DMS153 treated with DMSO at 0.1 percent for 48 hours (cell line): ENCODE data around the gene VPS13A.
"Not testable (repeated sequence)": the region's sequence is repeated elsewhere in the genome, so short reads cannot be mapped to it uniquely, and the experiment has no call there.

ENCODE experiments used
- DNase-seq: peaks from one replicate; lab custom pipeline; 2025; ENCODE audit not compliant: unreplicated experiment; lab: John Stamatoyannopoulos, UW

Gene VPS13A

DNA sequence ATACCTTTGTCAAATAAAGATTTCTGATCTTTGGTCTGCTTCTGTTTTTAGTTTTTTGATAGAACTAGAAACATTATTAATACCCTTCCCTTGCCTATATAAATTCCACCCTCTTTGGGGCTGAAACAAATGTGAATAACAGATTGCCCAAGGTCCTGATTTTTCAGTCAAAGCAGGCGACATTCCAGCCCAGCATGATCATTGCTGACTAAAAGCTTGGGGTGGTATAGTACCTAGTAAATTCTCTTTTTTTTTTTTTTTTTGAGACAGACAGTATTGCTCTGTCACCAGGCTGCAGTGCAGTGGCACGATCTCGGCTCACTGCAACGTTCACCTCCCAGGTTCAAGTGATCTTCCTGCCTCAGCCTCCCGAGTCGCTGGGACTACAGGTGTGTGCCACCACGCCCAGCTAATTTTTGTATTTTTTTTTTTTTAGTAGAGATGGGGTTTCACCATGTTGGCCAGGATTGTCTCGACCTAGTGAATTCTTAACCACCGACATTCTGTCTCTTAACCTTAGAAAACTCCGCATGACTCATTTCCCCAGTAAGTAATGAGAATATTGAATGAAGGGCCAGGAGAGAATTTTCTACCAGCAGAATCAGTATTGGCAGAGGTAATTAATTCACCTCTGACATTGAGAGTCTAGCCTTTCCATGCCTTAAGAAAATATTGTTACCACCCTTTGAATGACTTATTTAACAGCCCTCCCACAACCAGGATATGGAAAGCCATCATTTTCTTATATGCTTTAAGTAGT is 244.4 kb downstream of the VPS13A start:
- DNase-seq, result no peak

DNA sequence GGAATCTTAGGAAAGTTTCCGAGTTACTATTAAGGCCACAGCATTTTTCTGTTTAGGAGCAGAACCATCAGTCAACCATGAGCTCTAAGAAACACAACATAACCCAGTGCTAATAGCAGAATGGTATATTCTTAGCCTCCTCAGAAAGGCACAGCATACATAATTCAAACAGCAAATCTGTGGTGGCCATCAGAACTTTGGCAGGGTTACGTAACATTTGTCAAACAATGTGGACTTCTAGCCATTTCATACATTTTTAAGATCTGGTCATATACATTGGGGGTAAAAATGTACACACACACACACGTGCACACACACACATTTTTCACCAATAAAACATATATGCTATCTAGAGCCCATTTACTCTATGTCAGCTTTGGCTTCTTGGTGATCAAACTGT is 245.6 kb downstream of the VPS13A start:
- no peak for DNase-seq

DNA sequence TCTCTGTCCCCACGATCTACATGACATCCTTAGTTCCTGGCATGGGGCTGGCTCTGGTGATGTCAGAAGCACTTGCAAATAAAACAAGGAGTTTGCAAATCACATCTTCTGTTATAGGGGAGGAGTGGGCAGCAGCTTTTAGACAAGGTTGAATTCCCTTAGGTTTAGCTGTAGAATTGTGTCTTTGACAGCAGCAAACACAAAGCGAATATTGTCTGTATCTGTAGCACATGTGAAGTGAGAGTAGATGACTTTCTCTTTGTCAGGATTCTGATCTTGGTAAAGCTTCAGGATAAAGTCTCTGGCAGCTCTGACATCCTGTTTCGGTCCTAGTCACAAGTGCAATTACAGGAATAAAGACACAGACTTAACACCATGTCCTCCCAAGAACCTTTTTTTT is 246.5 kb downstream of the VPS13A start:
- DNase-seq, result no peak

DNA sequence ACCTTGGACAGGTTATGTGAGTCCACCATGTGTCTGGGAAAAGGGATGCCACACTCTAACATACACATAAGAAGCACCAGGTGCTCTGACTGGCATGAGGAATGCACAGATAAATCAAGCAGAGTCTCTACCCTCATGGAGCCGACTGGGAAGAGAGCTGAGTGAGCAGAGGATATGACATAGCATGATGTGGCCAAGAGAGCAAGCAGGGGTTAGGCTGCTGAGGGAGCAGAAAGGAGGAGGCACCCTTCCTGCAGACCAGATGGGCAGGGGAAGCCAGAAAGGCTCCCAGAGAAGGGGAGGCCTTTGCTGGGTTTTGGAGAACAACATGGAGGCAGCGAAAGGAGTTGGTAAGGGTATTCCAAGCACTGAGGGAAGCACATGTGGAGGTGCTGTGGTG is 247.7 kb downstream of the VPS13A start:
- DNase-seq, result no peak

DNA sequence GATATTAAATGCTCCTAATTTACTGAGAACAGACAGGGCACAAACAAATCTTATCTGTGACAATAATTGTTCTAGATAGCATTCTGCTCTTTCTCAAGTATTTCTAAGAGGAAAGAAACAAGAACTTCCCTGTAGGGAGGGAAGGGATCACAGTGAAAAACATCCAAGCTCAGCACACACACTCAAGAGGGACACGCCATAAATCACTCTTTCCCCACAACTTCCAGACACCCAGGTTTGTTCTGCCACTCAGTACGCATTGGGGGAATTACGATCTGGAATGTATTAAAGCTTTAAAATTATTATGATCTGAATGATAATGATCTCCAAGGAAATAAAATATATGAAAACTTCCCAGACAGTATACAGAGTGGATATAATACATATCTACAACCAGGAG is 249.4 kb downstream of the VPS13A start:
- no peak for DNase-seq

DNA sequence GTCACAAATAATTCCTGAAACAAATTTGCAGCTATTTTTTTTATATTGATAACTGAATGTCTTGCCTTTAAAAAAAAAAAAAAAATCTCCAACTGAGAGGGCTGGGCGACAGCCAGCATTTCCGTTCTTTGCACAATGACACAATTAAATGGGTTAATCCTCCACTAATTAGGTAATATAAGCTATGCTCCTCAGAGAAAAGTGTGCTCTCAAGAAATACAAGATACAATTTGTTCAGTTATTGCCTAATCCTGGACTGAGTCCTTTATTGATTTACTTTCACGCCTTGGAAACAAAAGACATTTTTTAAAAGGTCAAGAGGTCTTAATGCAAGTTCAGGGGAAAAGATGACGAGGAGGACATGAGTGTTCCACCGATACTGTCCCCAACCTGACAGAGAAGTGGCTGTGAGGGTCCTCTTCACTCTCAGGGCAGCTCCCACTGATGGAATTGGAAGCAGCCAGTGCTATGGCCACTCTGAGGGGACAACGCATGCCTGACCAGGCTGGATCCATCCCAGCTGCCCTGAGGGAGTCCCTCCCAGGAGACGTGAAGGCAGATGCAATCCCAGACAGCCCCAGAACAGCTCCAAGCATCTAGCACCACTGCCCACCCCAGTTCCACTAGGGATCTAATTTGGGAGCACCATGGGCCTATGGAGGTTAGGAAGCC is 250.1 kb downstream of the VPS13A start:
- no peak for DNase-seq

DNA sequence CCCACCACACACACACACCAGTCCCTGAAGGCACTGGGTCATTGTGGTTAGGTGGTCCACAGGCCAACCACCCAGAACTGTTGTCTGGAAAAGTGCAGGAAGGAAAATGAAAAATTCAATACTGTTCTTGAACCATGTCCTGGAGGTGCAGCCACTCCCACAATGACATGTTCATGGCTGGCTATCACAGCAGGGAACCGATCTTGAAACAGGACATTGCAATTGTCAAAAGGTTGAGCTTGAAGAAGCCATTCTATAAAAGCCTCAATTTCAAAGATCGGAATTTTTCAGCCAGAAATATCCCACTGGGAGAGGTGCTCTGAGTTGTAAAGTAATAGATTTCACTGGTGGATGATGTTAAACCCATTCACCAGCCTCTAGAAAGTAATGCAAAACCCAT is 252.6 kb downstream of the VPS13A start:
- no peak for DNase-seq

DNA sequence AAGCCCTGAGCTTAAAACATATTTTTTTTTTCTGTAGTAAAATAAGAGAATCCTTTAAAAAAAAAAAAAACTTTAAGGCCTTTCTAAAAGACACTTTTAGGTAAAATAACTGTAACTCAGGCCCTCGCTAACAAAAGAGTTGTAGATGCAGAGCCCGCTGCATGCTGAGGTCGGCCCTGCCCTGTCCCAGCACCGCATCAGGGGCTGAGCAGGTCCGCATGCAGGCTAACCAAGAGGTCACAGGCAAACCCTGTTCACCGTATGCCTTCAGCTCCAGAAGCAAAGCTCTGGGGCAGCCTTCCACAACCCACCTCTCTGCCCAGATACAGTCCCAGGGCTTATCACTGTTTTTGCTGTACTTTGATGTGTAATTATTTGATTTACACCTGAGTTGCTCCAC is 254.7 kb downstream of the VPS13A start:
- no peak for DNase-seq

DNA sequence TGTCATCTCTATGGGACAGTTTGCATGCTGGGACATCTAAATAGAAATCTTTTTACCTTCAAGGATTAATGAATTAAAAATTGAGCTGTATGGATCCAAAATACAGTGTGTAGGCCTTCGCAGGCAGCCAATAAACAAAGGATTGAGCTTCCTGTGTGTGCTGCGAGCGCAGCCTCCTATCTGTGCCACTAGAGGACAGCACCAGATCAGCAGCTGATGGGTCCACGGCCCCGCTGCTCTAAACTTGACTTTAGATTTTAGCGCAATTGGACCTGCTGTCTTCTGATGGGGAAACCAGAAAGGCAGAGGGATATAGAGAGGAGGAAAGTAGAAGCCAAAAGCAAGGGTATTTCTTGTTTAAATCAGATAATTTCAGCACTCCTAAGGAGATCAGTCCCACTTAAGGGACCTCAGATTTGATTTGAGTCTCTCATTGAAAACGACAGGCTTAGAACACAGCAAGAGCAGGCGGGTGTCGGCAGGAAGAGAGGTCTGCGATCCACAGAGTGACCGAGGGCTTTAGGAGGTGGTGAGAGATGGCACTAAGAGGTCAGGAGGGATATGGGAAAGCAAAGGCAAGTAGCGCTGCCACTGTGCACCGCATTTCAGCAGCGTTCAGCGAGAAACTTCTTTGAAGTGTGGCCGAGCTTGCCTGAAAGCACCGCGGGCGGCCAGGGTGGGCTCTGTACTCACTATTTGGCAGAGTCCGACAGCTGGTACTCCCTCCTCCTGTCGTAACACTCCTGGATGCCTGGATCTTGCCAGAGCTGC is 256.5 kb downstream of the VPS13A start:
- DNase-seq, result peak; percentile 29

DNA sequence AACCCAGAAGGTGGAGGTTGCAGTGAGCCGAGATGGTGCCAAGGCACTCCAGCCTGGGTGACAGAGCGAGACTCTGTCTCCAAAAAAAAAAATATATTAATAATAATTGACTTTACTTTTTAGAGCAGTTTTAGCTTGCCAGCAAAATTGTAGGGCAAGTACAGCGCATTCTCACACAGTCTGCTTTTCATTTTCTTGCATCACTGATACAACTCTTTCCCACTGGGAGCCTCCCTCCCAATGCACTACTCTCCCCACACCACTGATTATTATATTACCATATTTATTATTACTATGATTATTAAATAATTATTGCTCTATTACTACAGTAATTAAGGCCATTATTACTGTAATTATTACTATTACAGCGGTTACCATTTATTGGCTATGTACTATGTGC is 257.9 kb downstream of the VPS13A start:
- no peak for DNase-seq

DNA sequence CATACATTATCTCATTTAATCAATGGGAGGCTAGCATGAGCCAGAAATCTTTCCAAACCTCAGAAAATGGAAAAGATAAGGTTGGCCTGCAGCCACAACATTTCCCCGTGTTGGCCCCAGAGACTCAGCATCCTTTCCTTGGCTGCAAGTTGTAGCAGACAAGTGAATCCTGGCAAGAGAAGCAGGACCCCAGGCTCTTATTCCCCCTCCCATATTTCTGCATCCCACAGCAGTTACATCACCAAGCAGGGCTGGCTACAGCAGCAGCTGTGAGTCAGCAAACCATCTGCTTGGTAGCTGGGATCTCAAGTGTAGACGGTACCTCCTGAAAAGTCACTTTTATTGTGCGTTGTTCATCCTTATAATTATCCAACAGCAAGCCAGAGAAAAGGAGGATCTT is 258.4 kb downstream of the VPS13A start:
- DNase-seq, result no peak

DNA sequence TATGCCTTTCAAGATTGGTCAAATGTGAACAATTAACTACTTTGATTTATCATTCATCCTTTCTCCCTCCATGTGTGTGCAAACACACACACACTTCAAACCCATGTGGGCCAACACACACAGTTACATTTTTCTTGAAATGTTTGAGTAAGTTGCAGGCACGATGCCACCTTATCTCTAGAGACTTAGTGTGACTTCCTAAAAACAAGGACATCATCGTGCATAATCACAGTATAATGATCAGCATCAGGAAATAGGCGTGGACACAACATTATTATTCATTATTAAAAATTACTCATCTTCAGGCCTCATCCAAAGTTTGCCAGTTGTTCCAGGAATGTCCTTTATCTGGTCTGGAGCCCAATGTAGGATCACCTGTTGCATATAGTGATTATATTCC is 261.3 kb downstream of the VPS13A start:
- DNase-seq, result no peak

DNA sequence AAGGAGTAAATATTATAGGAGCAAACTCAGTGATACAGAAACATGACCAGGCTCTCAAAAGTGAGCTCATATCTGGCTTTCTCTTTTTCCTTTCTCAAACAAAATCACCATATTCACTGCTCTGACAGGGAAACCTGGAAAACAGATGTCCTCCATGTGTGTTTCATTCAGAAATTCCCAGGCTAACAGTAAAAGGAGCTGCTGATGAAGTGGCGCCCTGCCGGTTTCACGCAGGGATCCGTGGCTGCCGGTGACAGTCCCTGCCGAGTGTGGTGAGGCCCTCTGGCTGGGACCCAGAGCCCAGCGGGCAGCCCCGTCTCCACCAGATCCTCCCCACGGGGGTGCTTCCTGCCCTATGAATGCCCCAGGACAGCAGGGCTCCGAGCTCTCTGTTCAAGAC is 262.7 kb downstream of the VPS13A start:
- DNase-seq, result no peak

DNA sequence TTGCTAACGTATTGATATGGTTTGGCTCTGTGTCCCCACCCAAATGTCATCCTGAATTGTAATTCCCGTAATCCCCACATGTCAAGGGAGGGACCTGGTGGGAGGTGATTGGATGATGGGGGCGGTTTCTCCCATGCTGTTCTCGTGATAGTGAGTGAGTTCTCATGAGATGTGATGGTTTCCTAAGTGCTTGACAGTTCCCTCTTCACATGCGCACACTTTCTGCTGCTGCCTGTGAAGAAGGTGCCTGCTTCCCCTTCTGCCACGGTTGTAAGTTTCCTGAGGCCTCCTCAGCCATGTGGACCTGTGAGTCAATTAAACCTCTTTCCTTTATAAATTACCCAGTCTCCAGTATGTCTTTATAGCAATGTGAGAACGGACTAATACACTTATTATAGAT is 263.8 kb downstream of the VPS13A start:
- not testable (repeated sequence) for DNase-seq

DNA sequence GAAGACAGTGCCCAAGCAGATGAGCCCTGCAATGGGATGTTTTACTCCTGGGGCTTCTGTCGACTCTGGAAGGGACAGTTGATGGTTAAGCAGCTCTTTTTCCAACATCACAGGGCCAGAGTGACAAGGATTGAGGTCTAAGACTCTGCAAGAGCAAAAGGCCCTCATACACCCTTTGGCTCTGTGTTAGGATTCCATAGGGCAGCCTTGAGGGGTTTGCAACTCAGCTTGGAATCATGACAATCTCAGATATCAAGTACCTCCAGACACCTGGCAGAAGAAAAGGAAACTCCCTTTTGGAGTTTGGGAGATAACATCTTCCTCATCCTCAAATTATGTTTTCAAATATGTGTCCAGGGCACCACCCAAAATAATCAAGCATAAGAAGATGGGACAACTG is 265.1 kb downstream of the VPS13A start:
- DNase-seq, result no peak

DNA sequence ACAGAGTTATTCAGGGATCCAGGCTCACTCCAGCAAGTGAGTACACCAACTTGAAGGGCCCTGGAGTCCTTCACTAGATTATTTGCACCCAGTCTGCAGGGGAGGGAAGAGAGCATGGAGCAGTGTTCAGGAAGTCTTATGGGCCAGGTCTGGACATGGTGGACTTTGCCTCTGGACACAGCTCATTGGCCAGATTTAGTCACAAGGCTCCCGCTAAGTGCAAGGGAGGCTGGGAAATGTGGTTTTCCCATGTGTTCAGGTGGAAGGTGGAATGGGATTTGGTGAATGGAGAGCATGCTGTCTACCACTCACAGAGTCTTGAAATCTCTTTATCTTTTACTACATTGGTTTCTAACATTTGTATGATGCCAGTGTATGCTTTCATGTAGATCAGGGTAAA is 270.3 kb downstream of the VPS13A start:
- no peak for DNase-seq

DNA sequence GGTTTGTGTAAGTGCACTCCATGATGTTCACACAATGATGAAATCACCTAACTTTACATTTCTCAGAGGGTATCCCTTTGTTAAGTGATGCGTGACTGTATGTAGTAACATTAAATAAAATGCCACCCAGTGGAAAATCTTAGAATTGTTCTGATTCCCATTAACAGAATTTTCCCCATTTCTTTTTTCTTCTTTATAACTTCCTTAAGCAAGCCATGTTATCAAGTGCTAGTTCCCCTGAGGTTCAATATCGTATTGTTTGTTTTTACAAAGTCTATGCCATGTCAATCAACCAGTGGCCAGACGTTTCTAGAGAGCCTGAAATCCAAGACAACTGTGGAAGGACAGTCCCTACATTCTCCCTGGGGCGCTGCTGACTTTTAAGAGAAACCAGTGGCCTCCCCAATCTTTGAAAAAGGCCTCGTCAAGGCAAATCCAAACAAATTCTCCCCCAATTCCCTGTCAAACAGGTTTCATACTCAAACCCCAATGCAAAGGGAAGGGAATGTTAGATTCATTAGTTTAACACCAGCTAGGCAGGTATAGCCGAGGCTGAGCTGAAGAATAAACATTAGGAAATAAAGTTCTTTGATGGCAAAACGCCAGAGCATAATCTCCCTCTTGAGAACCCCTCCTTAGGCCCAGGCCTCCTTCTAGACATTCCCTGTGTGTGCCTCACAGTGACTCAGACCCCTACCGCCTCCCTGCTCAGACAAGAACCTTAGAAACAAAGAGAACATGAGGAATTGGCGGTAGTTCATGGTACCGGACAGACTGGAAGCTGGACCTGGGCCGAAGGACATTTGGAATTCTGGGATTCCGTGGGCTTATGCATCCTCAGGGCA is 272.1 kb downstream of the VPS13A start:
- no peak for DNase-seq

DNA sequence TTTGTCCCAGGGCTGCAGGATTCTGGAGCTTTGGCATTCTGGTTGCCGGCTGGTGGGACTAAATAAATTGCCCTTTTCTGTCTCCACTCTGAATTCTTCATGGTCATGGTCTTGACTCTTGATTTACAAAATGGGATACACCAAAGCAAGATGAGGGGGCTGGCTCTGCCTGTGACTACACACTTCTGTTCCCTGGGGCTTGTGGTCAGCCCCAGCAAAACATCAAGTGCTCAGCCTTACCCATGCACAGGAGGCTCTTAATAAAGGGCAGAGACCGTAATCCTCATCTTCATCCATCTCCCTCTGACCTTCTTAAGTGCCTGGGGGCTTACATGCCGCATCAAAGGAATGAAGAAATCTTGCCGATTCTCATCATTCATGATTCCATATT is 272.7 kb downstream of the VPS13A start:
- DNase-seq, result no peak

DNA sequence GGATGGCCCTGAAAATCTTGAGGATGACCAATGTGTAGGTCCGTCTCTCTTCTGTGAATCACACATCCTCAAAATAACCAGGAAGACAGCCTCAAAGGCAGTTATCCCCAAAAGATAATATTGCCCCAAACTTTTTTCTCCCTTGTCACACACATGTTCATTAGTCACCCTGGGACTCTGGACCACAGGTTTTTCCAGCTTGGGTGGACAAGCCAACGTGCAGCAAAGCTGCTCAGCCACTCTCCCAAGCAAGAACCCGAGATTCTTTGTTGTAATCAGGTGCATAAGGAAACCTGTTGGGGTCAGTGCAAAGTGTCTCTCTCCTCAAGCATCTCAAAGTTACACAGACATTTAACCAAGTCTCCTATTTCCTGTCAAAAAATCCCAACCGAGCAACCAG is 274.2 kb downstream of the VPS13A start:
- DNase-seq, result no peak

DNA sequence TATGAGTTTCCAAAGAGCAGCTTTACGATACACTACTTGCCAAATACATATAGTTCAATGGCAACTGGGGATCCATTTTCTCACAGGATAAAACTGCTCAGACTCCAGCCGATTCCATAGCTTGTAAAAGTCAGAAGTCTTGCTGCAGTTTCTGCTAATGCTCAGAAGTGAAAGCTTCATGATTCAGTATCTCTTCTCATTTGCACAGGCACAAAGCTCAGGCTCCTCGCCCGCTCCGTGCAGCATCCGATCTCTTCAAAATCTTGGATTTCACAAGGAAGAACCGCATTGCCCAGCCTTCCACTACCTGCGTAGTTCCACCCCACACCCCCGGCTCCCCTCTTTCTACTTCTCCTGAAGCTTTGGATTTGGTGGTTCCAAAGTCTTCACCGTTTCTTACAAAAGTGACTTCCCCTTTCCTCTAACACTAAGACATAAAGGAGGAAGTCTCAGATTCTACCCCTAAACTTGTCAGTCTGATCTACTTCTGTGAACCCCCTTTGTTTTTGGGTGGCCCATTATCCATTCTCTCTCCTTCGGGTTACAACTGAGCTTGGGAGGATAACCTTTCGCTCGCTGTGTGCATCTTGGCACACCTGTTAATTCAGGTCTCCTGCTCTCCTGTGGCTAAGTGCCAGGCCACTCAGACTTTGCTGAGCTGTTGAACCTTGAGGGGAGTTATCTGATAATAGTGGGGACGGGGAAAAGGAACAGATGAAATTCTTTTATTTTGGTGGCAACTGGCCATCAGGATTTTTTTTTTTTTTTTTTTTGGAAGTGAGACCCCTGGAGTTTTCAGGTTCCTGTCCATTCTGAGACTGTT is 276.7 kb downstream of the VPS13A start:
- no peak for DNase-seq
